ENCODE measurements around the gene SMIM38.

Gene SMIM38

GRCh38 chr11:69153661-69154060 lies 2.1 kb upstream of the SMIM38 start:
- no peak for DNase-seq
- TF ChIP-seq CTCF (IDR thresholded peaks at IDR 0.05; ENCODE audit: low read depth, low read length) = no peak
- Histone ChIP-seq H3K4me1 (peaks cover 28% of the 10 kb centered on the region), H3K4me3 (ENCODE audit: low read depth, low read length) (no peak overlapping the region), H3K36me3 (no peaks in the 10 kb centered on the region), H3K9me3 (no peaks in the 10 kb centered on the region; the same call in 1 of the 2 replicates), H3K27me3 (no peaks in the 10 kb centered on the region)

GRCh38 chr11:69154211-69154913 lies 1.4 kb upstream of the SMIM38 start:
- Histone ChIP-seq H3K4me1 (peaks cover 33% of the 10 kb centered on the region), H3K9me3 (no peaks in the 10 kb centered on the region; the same call in 1 of the 2 replicates), H3K36me3 (no peaks in the 10 kb centered on the region), H3K4me3 (ENCODE audit: low read depth, low read length) (no peak overlapping the region), H3K27me3 (no peaks in the 10 kb centered on the region)
- DNase-seq = no peak
- no peak for TF ChIP-seq CTCF (IDR thresholded peaks at IDR 0.05; ENCODE audit: low read depth, low read length)

GRCh38 chr11:69154938-69155301 lies 815 bp upstream of the SMIM38 start:
- Histone ChIP-seq H3K9me3 (no peaks in the 10 kb centered on the region), H3K4me1 (peaks cover 33% of the 10 kb centered on the region), H3K27me3 (no peaks in the 10 kb centered on the region), H3K4me3 (ENCODE audit: low read depth, low read length) (no peak overlapping the region), H3K36me3 (no peaks in the 10 kb centered on the region)
- TF ChIP-seq CTCF (IDR thresholded peaks at IDR 0.05; ENCODE audit: low read depth, low read length) = no peak
- DNase-seq = no peak

- no peak for TF ChIP-seq CTCF (IDR thresholded peaks at IDR 0.05; ENCODE audit: low read depth, low read length)
- Histone ChIP-seq H3K27me3 (no peaks in the 10 kb centered on the region), H3K9me3 (no peaks in the 10 kb centered on the region), H3K36me3 (no peaks in the 10 kb centered on the region), H3K4me1 (peaks cover 42% of the 10 kb centered on the region), H3K4me3 (ENCODE audit: low read depth, low read length) (no peak overlapping the region)
- DNase-seq = no peak
Observed at GRCh38 chr11:69156235-69156639, 502 bp downstream of the SMIM38 start.

- Histone ChIP-seq H3K36me3 (no peaks in the 10 kb centered on the region), H3K4me3 (ENCODE audit: low read depth, low read length) (peak overlapping the region; percentile 7; the same call in 1 of the 2 replicates), H3K4me1 (peaks cover 42% of the 10 kb centered on the region), H3K27me3 (no peaks in the 10 kb centered on the region), H3K9me3 (no peaks in the 10 kb centered on the region)
- TF ChIP-seq CTCF (IDR thresholded peaks at IDR 0.05; ENCODE audit: low read depth, low read length) = no peak
- DNase-seq = no peak
Observed at GRCh38 chr11:69156673-69157155, 979 bp downstream of the SMIM38 start.

GRCh38 chr11:69157156-69157821 lies 1.6 kb downstream of the SMIM38 start:
- Histone ChIP-seq H3K4me1 (peaks cover 42% of the 10 kb centered on the region), H3K36me3 (no peaks in the 10 kb centered on the region), H3K9me3 (no peaks in the 10 kb centered on the region), H3K27me3 (no peaks in the 10 kb centered on the region), H3K4me3 (ENCODE audit: low read depth, low read length) (peak overlapping the region; percentile 7; the same call in 1 of the 2 replicates)
- peak; percentile 96 for DNase-seq
- TF ChIP-seq CTCF (IDR thresholded peaks at IDR 0.05; ENCODE audit: low read depth, low read length) = no peak
